D721Med (cell line): ENCODE data around the gene MGLL.

Source experiments
- DNase-seq: peaks from one replicate; pipeline ENCODE4 v3.0.0; 2011; ENCODE audit warnings: low spot score; ENCODE audit not compliant: insufficient read length
- FAIRE-seq: peaks from 2 replicates; lab custom pipeline; 2011; peaks lifted over from hg19 to GRCh38; lab: Jason Lieb, UNC
- TF ChIP-seq, protein P1 (sequence below): IDR thresholded peaks from 2 replicates; pipeline ENCODE4 v1.5.1; 2012; ENCODE audit warnings: mild to moderate bottlenecking, control low read depth; ENCODE audit not compliant: insufficient read depth; ENCODE audit errors: missing control alignments

Gene MGLL

DNA sequence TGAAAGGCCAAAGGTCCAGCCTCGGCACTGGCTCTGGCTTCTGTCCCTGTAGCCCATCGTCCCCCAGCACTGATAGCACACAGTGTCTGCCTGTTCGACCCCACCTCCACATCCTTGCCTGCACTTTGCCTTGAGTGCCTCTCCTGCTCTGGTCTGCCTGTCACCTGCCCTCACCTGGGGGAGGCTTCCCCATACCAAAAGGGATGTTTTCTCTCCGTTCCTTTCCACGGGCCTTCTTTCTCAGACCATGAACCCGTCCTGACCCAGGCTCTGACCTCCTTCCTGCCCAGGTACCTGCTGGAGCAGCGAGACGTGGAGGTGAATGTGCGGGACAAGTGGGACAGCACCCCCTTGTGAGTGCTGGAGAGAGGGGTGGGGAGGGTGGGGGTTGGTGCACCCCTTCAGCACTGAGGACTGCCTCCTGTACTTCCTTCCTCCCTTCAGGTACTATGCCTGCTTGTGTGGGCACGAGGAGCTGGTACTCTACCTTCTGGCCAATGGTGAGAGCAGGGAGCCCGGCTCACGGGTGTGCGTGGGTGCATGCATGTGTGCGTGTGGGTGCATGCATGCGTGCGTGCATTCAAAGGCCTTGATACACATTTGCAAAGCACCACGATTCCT is 148.1 kb downstream of the MGLL start:
- no peak for FAIRE-seq
- TF ChIP-seq, protein P1, sequence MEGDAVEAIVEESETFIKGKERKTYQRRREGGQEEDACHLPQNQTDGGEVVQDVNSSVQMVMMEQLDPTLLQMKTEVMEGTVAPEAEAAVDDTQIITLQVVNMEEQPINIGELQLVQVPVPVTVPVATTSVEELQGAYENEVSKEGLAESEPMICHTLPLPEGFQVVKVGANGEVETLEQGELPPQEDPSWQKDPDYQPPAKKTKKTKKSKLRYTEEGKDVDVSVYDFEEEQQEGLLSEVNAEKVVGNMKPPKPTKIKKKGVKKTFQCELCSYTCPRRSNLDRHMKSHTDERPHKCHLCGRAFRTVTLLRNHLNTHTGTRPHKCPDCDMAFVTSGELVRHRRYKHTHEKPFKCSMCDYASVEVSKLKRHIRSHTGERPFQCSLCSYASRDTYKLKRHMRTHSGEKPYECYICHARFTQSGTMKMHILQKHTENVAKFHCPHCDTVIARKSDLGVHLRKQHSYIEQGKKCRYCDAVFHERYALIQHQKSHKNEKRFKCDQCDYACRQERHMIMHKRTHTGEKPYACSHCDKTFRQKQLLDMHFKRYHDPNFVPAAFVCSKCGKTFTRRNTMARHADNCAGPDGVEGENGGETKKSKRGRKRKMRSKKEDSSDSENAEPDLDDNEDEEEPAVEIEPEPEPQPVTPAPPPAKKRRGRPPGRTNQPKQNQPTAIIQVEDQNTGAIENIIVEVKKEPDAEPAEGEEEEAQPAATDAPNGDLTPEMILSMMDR = no peak
- DNase-seq = no peak

DNA sequence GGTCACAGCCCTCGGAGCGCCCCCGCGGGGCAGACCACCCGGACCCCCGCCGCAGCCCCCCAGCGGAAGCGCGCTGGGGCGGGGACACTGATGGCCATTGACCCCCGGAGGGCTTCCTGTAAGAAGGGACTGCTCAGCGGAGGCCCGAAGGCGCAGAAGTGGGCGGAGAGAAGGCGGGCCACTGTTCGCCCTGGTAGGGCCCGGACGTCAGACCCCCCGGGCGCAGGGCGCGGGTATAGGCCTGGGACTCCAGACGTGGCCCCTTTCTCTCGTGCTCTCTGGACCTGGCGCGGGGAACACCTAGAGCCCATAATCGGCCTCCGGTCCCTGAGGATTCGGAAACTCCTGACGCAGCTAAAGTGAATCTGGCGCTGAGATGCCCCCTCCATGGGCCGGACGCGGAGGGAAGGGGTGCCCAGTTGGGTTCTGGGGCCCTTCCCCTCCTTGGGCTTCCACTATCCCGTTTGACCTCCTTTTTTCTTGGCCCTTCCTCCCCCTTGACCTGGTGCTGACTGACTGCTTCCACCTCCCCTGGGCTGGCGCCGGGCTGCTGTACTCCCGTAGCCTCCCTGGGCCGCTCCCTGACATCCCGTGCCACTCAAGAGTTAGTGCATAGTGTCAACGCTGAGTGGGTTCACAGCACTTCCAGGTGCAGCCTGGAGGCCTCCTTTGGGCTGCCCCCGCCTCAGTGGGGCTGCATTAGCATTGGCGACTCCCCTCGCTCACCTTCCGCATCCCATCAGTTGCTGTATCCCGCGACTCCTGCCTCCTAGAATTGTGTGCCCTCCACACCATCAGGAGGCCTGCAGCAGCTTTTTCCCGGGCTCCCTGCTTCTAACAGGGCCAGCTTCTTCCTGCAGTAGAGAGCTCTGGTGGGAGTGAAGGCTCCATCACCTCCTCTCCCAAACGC is 148.9 kb downstream of the MGLL start:
- FAIRE-seq (no peak), DNase-seq (no peak)
- TF ChIP-seq, protein P1 = no peak

DNA sequence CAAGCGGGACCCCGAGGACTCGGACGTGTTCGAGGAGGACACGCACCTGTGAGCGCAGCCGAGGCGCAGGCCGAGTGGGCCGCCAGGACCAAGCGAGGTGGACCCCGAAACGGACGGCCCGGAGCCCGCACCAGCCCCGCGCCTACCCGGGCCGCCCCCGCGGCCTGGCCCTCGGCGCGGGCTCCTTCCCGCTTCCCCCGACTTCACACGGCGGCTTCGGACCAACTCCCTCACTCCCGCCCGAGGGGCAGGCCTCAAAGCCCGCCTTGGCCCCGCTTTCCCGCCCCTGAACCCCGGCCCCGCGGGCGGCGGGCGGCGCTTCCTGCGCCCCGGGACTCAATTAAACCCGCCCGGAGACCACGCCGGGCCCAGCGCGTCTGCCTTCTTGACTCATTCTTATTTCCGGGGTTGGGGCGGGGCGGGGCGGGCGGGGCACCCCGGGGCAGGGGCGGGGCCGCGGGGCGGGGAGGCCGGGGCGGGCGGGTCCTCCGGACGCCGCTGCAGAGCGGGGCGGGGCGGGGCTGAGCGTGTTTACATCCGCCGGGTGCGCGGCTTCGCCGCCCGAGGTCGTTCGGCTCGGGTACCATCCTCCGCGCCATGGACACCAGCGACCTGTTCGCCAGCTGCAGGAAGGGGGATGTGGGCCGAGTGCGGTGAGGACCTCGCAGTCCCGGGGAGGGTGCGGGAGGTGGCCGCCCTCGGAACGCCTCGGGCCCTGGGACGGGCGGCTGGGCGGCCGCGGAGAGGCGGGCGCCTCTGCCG is 149.7 kb downstream of the MGLL start, which contains the start of gene ABTB1:
TSS of gene ABTB1 (plus strand) at position 524 of the 762 bp plus-strand sequence. CDS start at position 598, 74 bp downstream.
- FAIRE-seq (no peak), DNase-seq (peak; percentile 87)
- TF ChIP-seq, protein P1 = no peak

DNA sequence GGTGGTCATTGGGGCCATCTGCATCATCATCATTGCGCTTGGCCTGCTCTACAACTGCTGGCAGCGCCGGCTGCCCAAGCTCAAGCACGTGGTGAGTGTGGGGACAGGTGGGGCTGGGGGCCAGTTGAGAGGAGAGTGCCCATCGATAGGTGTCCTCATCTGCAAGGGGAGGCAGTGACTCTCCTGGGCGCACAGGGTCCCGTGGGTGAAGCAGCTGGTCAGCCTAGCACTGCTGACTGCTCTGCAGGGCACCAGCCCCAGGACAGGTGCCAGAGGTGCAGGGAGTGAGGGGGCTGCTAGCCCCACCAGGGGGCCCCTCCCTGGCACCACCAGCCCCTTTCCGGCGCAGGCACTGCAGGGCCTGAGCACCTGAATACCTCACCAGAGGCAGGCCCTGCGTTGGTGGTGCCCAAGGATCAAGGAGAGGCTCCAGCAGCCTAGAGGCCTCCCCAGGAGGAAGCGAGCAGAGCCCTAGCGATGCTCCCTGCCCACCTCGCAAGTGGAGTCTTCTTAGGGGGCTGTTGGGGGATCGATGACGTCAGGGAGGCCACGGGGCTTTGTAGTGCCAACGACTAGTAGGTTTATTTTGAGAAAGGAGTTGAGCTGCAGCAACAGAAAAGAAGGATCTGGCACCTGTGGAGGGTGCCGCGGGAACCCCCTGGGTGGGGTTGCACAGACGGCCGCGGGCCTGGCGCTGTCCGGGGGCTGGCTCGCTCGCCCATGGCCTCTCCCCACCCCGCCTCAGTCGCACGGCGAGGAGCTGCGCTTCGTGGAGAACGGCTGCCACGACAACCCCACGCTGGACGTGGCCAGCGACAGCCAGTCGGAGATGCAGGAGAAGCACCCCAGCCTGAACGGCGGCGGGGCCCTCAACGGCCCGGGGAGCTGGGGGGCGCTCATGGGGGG is 150.5 kb downstream of the MGLL start:
- TF ChIP-seq, protein P1 = no peak
- FAIRE-seq (no peak), DNase-seq (no peak)

DNA sequence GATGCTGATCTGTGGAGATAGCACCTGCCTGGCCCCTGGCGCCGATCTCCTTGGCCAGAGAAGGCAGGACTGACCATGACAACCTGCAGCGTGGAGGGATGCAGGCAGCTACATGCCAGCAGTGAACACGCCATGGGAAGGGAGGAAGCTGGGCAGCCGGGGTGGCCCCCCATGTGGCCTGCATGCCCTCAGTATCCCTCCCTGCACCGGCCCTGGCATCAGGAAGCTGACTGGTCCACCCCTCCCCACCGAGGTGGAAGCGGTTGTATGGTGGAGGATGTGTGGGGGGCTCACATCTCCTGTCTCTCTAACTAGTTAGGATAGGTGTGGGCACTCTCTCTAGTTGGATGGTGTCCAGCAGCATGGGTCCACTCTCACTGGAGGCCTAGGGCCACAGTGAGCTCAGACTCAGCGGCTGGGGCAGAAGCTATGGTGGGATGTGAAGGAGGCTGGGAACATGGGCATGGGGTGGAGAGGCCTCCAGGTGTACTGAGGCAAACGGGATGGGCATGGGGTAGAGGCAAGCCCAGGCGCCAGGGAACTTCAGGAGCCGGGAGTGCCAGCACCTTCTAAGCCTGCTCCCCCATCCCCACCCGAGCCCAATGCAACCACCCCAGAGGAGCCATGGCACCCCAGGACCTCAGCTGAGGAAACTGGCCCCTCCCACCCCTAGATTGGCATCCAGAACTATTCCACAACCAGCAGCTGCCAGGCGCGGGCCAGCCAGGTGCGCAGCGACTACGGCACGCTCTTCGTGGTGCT is 151.4 kb downstream of the MGLL start:
- DNase-seq (no peak), FAIRE-seq (no peak)
- TF ChIP-seq, protein P1 = no peak

DNA sequence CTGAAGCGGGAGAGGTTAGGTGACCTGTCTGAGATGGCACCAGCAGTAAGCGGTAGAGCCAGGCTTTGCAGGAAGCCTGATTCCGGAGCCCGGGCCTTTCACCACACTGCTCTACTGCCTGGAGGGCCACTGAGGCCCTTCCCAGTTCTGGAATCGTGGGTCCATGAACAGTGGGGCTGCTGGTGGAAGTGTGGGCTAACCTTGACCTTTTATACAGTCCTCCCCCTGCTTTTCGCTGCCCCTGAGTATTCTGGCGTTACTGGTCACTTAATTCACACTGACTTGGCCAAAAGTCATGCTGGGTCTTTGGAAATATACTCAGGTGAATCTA is 152.1 kb downstream of the MGLL start:
- no peak for FAIRE-seq
- TF ChIP-seq, protein P1 = no peak

More for the DNA sequence above, 152.1 kb downstream of the MGLL start:
- no peak for DNase-seq
